ENCODE measurements around the gene ITGB3.
"Not testable (repeated sequence)": the region's sequence is repeated elsewhere in the genome, so short reads cannot be mapped to it uniquely, and the experiment has no call there.

Gene ITGB3

DNA sequence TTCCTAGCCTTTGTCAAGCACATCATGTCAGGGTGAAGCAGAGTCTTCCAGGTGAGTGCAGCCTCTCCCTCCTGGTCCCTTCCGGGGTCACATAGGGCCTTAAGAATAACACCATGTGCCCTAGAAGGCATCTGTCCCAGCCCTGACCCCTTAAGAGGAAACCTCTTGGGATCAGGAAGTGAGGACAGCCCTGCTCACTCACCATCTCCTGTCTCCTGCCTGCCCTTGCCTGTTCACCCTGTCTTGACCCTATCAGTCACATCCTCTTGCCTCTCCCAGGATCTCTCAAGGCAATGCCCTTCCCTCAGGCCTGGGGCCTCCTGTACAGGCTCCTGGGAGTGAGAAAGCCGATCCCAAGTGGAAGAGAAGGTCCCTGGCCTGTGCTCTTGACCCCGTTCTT lies 30.6 kb upstream of the ITGB3 start:
- no peak for DNase-seq (ENCODE audit: low read depth)

DNA sequence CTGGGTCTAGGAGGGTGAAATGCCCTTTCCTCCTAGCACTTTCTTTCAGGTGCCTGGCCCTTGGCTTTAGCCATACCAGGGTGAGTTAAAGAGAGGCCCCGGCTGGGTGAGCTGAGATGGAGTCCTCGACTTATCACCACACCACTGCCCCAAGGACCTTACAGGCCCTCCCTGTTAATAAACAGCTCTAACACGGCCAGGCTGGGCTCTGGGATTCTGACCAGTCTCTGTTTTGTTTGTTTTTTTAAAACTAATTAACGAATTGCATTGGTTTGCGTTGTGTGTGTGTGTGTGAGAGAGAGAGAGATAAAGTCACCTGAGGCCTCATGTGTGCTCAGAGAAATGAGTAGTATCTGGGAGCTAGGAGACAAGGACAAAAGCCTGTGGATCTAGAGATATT lies 30.2 kb upstream of the ITGB3 start:
- no peak for DNase-seq (ENCODE audit: low read depth)

DNA sequence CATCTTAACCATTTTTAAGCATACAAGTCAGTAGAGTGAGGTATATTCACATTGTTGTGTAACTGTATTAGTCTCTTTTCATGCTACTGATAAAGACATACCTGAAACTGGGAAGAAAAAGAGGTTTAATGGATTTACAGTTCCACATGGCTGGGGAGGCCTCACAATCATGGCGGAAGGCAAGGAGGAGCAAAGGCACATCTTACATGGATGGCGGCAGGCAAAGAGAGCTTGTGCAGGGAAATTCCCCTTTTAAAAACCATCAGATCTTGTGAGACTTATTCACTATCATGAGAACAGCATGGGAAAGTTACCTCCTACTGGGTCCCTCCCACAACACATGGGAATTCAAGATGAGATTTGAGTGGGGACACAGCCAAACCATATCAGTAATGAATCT lies 29.6 kb upstream of the ITGB3 start:
- not testable (repeated sequence) for DNase-seq (ENCODE audit: low read depth)

DNA sequence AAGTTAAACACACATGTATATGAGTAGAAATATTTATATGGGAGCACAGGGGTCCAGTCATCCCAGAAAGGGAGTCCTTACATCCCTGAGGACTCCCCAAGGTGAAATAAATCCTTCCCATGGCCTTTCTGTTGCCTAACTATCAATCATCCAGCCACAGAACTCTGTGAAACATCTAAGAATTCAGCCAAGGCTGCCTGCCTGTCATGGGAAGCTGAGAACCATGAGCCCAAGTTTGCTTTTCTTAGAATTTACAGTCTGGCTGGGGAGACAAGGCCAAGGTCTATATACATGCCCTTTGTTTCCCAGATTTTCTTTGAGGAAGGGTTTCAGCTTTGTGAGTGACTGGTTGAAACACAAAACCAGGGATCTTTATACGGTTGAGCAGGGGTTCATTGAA lies 28.7 kb upstream of the ITGB3 start:
- no peak for DNase-seq (ENCODE audit: low read depth)

- no peak for DNase-seq (ENCODE audit: low read depth)
Observed at GRCh38 chr17:47225436-47225858, 28.2 kb upstream of the ITGB3 start.

DNA sequence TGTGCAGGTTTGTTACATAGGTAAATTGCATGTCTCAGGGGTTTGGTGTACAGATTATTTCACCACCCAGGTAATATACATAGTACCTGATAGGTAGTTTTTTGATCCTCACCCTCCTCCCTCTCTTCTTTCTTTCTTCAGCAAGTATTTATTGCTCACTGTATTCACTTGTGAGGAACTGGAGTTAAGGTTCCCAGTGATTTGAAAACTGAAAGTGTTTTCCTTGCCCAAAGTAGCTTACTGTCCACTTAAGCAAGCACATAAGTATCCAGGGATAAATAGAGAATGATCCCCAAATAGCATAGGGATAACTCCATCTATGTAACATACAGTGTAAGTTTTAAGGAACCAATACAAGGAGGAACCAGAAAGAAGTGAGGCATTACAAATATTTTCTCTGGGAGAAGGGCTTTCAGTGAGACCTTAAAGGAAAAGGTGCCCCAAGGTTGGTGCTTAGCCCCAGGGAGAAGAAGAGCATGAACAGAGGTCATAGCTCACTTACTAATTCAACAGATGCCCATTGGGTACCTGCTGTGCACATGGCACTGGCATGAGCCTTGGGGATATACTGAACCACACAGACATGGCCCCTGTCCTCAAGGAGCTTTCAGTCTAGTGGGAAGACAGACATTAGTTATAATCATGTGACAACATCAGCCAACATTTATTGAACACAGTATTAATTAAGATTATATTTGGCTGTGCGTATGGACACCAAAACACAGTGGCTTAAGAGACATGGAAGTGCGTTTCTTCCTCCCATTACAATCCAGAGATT lies 27.5 kb upstream of the ITGB3 start:
- DNase-seq (ENCODE audit: low read depth) = no peak

DNA sequence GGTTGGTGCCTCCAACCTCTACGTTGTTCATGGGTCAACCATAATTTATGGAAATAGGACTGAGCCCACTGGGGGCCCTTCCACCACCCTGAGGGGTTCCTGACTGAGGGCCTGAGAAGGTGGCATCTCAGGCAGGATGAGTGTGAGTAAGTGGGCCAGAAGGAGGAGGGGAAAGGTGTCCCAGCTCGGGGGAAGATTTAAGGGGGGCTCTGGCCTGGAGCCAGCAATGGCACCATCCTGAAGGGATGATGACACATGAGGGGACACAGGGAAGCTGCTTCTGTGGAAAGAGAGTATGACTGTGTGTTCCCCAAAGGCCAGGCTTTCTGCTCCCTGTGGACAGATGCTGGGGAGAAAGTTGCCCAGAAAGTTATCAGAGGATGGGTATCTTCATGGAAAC lies 25.8 kb upstream of the ITGB3 start:
- no peak for DNase-seq (ENCODE audit: low read depth)

DNA sequence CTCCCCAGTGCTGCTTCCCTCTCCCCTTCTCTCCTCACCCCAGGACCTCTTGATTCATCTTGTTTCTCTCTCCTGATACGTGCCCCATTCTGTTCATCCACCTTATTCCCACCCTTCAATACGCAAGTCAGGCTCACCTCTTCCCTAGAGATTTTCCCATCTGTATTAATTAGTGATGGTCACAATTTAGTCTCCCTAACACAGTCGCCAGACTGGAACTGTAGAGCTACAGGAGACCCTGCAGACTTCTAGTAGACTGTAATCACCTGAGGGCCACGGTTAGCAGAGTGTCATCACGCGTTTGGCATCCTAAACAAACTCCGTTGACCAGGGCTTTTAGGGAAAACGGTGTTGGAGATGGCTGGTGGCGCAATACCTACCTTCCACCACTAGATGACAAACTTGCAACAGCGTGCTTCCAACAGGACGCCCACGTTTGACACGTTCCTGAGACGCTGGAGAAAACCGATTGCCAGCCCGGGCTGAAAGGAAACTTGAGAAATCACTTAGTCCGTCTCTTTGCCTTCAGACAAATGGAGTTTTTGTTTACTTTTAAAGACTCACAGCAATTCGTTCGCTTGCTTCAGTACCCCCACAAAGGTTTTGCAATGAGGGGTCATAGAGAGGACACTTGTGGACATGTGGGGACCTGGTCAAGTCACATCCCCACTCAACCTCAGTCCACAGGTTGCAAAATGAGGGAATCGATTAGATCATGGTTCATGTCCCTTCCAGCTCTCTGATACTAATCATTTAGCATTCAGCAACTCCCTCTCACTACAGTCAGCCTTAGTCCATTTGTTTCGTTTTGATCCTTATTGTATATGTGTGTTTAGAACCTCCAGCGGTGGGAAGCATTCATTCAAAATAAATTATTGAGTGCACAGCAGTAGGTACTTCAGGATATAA lies 23.8 kb upstream of the ITGB3 start:
- peak; percentile 54 for DNase-seq (ENCODE audit: low read depth)

- no peak for DNase-seq (ENCODE audit: low read depth)
Observed at GRCh38 chr17:47230864-47231263, 22.8 kb upstream of the ITGB3 start.

DNA sequence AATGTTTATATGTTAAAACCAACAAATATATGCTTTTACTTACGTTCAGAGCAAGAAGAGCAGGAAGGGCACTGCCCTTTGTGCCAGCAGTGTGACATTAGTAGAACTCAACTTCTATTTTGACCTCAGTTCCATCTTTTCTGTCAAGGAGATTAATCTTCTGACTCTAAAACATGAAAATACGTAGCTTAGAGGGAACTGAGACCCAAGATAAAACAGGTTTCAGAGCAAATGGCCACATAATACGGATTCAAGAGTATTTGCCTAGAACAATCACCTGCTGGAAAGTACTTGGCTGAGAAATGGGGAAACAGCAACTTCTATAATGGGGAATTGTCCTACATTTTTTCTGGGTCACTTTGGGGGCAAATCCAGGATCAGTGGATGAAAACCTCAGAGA lies 22.3 kb upstream of the ITGB3 start:
- no peak for DNase-seq (ENCODE audit: low read depth)

DNA sequence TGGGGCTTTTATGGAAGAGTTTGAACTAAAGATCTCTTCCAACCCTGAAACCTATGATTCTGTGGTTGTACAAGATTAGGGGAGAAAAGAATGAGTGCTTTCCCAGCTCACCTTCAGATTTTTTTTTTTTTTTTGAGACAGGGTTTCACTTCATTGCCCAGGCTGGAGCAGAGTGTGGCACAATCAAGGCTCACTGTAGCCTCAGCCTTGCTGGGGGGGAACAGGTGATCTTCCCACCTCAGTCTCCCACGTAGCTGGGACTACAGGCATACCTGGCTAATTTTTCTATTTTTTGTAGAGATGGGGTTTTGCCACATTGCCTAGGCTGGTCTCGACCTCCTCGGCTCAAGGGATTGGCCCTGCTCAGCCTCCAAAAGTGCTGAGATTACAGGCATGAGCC lies 21.8 kb upstream of the ITGB3 start:
- no peak for DNase-seq (ENCODE audit: low read depth)

GRCh38 chr17:47232465-47232864 lies 21.2 kb upstream of the ITGB3 start:
- DNase-seq (ENCODE audit: low read depth) = no peak

DNA sequence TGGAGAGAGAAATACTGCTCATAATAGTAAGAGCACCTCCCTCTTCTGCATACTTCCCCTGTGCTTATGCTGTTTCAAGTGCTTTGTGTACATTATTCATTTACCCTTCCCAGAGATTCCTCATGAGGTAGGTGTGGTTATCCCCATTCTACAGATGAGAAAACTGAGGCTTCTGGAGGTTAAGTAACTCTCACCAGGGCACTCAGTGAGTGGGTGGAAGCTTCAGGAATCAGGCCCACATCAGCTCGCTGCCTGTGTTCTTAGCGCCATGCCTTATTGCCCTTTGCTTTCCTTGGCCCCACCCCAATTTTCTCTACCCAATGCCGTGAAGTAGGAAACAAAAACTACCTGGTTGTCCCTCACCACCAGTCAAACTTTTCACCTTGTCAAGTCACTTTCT lies 18.1 kb upstream of the ITGB3 start:
- DNase-seq (ENCODE audit: low read depth) = no peak

DNA sequence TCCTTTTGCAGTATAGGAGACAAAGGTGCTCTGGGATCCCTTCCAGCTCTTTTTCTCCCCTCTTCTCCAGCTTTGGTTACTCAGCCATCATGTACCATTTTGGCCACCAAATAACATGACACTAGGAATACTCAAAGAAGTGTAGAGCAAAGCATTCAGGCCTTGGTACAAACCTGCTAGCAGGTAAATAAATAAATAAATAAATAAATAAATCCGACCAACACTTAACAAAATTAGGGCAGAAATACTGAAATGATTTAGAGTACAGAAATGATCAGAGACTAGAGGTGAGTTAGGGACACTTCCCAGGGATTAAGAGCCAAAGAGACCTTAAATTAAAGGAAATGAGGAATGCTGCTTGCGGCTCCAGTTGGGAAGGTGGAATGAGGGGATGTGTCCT lies 17.7 kb upstream of the ITGB3 start:
- no peak for DNase-seq (ENCODE audit: low read depth)

GRCh38 chr17:47237841-47238240 lies 15.8 kb upstream of the ITGB3 start:
- DNase-seq (ENCODE audit: low read depth) = no peak

- DNase-seq (ENCODE audit: low read depth) = no peak
Observed at GRCh38 chr17:47238321-47239010, 15.2 kb upstream of the ITGB3 start.

DNA sequence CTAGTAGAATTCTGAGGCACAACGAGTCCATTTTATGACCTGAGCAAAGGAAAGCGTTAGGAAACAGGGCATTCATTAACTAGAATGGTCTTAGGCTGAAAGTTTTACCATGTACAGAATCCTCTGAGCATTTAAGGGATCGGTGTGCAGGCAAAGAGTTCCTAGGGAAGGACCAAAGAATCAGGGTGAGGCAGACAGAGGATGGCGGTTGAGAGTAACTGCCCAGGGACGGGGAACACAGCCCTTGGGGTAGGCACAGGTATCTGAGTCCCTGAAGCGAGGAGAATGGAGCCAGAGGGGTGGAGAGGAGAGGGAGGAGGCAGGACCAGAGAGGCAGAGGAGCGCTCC lies 14.0 kb upstream of the ITGB3 start:
- no peak for DNase-seq (ENCODE audit: low read depth)

GRCh38 chr17:47239967-47240651 lies 13.5 kb upstream of the ITGB3 start:
- no peak for DNase-seq (ENCODE audit: low read depth)

DNA sequence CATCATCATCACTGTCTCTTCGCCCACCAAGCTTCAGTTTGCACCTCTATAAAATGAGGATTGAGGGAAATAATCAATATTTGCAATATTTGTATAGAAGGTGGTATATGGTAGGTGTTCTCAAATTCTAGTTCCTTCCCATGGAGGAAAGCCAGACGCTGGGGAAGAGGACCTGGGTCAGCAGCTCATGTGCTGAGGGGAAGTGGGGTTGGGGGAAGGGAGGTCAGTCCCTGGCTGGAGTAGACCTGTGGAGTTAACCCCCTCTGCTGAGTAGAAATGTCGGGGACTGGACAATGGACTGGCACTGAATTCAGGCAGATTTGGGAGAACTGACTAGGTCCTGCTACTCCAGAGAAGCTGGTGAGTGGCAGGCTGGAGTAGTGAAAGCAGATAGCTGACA lies 12.8 kb upstream of the ITGB3 start:
- DNase-seq (ENCODE audit: low read depth) = no peak

DNA sequence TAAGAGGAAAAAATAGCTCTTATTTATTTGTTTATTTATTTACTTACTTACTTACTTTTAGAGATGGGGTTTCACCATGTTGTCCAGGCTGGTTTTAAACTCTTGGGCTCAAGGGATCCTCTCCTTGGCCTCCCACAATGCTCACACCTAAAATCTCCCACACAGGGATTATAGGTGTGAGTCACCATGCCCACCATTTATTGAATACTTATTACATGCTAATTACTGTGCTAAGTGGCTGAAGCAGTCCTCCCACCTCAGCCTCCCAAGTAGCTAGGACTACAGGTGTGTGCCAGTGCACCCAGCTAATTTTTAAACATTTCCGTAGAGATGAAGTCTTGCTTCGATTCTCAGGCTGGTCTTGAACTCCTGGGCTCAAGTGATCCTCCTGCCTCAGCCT lies 11.0 kb upstream of the ITGB3 start:
- no peak for DNase-seq (ENCODE audit: low read depth)

DNA sequence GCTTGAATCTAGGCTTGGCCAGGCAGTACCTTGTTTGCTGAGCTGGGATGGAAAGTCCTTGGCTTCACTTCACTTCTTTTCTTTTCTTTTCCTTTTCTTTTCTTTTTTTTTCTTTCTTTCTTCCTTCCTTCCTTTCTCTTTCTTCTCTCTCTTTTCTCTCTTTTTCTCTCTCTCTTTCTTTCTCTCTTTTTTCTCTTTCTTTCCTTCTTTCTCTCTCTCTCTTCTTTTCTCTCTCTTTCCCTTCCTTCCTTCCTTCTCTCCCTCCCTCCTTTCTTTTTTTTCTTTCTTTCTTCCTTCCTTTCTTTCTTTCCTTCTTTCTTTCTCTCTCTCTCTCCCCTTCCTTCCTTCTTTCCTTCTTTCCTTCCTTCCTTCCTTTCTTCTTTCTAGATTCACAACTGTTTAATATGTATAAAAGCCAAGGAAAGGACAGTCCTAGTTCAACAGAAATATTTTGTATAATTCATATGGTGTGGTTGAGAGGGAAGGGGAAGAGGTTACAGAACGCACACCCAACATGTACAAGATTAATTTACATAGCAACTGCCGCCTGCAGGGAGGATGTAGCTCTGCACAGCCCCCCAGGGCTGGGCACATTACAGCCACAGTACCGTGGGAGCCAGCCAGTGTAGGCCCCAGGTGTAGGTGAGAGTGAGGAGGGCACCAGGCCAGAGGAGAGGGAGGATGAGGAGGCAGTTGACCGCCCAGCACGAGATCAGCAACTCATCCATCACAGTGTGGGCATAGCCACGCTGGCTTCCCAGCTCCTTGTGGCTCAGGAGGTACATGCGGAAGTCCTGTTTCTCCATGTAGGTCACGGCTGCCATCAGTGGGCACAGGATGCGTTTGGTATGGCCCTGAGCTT lies 9.7 kb upstream of the ITGB3 start:
- no peak for DNase-seq (ENCODE audit: low read depth)

All from stimulated activated CD8-positive, alpha-beta memory T cell treated with anti-CD3 and anti-CD28 coated beads, Interleukin-4, amount 100 ng/mL, for 24 hours (primary cell).